HL-60 (cell line): ENCODE measurements around the gene CPB1.

Experiments used
- DNase-seq, 2 experiments: peaks; one replicate each; pipeline ENCODE4 v3.0.0-alpha.2; 2010 to 2020; ENCODE audit warnings: low read depth in 1 of 2, low spot score in 1 of 2
- H3K27ac ChIP-seq: fragments of 250-450 bp; sonication (Bioruptor Pico); replicated peaks from 2 replicates; pipeline ENCODE4 v1.5.1; 2020; ENCODE audit warnings: mild to moderate bottlenecking, moderate library complexity
- H3K27me3 ChIP-seq: fragments of 250-450 bp; sonication (Bioruptor Pico); 2 replicates; pipeline ENCODE4 v1.5.1; 2021; ENCODE audit warnings: mild to moderate bottlenecking, moderate library complexity; ENCODE audit not compliant: insufficient read depth, poor library complexity, severe bottlenecking
- H3K4me3 ChIP-seq: replicated peaks from 2 replicates; pipeline ENCODE4 v1.5.1; 2011; ENCODE audit warnings: mild to moderate bottlenecking, control low read depth, low read length; ENCODE audit not compliant: insufficient read depth
- GABPA ChIP-seq: IDR thresholded peaks from 2 replicates; pipeline ENCODE4 v1.6.1; 2012; ENCODE audit warnings: low read depth
- POLR2AphosphoS5 ChIP-seq: IDR thresholded peaks from 2 replicates; pipeline ENCODE4 v1.6.1; 2012; ENCODE audit warnings: low read depth
- SPI1 ChIP-seq: IDR thresholded peaks from 2 replicates; pipeline ENCODE4 v1.6.1; 2012; ENCODE audit warnings: low read depth, mild to moderate bottlenecking, borderline replicate concordance
- TF ChIP-seq, protein P1 (sequence below): IDR thresholded peaks from 2 replicates; pipeline ENCODE4 v1.6.1; 2012; ENCODE audit warnings: low read depth; ENCODE audit not compliant: insufficient replicate concordance
- TF ChIP-seq, protein P2 (sequence below): IDR thresholded peaks from one replicate; pipeline ENCODE4 v1.5.1; 2011; ENCODE audit warnings: low read length, control low read depth, inconsistent platforms; ENCODE audit not compliant: insufficient read depth

The CPB1 gene

DNA sequence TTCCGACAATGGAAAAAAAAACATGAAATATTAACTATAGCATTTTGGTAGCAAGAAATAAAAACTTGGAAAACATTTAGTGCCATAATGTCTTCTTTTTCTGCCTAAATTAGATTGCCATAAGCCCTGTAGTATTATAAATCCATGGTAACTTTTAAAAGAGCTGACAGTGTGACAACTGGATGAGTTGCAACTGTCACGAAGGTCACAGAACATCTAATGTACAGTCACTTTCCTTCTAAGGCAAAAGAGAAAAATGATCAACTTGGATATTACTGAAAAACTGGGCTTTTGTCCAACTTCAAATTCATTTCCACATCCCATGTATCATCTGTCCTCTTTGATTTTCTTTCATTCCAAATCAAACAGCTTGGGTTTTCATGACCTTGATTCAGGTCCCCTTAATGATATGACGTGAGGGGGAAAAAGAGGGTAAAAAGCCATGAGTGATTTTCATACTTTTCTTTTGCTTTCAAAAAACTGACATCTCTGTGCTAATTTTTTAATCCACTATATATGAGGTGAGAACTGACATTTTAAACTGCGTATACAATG lies 602 bp downstream of the CPB1 start:
- no peaks in the 10 kb centered on the region for H3K27me3 ChIP-seq
- TF ChIP-seq, protein P1, sequence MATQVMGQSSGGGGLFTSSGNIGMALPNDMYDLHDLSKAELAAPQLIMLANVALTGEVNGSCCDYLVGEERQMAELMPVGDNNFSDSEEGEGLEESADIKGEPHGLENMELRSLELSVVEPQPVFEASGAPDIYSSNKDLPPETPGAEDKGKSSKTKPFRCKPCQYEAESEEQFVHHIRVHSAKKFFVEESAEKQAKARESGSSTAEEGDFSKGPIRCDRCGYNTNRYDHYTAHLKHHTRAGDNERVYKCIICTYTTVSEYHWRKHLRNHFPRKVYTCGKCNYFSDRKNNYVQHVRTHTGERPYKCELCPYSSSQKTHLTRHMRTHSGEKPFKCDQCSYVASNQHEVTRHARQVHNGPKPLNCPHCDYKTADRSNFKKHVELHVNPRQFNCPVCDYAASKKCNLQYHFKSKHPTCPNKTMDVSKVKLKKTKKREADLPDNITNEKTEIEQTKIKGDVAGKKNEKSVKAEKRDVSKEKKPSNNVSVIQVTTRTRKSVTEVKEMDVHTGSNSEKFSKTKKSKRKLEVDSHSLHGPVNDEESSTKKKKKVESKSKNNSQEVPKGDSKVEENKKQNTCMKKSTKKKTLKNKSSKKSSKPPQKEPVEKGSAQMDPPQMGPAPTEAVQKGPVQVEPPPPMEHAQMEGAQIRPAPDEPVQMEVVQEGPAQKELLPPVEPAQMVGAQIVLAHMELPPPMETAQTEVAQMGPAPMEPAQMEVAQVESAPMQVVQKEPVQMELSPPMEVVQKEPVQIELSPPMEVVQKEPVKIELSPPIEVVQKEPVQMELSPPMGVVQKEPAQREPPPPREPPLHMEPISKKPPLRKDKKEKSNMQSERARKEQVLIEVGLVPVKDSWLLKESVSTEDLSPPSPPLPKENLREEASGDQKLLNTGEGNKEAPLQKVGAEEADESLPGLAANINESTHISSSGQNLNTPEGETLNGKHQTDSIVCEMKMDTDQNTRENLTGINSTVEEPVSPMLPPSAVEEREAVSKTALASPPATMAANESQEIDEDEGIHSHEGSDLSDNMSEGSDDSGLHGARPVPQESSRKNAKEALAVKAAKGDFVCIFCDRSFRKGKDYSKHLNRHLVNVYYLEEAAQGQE, result no peak
- no peak overlapping the region for H3K4me3 ChIP-seq
- H3K27ac ChIP-seq, result no peak overlapping the region
- DNase-seq, result no peak

DNA sequence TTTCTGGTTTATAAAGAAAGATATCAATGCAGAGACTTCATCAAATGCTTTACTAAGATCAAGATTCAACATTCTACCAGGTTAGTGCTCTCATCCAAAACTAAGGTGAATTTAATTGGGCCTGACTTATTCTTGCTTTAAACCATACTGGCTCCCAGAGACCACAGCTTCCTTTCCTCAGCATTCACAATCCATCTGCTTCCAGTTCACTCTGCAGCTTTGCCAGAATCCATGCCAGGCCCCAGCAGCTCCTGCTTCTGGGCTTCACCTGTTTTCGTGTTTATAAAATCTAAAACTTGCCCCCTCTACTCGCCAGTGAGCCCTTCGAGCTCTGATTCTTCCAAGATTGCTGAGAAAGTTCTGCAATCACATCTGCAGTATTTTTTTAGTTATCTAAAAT lies 2.3 kb downstream of the CPB1 start:
- Histone ChIP-seq H3K27me3 (no peaks in the 10 kb centered on the region), H3K27ac (no peak overlapping the region), H3K4me3 (no peak overlapping the region)
- TF ChIP-seq, protein P2, sequence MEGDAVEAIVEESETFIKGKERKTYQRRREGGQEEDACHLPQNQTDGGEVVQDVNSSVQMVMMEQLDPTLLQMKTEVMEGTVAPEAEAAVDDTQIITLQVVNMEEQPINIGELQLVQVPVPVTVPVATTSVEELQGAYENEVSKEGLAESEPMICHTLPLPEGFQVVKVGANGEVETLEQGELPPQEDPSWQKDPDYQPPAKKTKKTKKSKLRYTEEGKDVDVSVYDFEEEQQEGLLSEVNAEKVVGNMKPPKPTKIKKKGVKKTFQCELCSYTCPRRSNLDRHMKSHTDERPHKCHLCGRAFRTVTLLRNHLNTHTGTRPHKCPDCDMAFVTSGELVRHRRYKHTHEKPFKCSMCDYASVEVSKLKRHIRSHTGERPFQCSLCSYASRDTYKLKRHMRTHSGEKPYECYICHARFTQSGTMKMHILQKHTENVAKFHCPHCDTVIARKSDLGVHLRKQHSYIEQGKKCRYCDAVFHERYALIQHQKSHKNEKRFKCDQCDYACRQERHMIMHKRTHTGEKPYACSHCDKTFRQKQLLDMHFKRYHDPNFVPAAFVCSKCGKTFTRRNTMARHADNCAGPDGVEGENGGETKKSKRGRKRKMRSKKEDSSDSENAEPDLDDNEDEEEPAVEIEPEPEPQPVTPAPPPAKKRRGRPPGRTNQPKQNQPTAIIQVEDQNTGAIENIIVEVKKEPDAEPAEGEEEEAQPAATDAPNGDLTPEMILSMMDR, result no peak
- TF ChIP-seq GABPA (no peak), POLR2AphosphoS5 (no peak), SPI1 (no peak)
- TF ChIP-seq, protein P1, result no peak
- DNase-seq, result no peak

DNA sequence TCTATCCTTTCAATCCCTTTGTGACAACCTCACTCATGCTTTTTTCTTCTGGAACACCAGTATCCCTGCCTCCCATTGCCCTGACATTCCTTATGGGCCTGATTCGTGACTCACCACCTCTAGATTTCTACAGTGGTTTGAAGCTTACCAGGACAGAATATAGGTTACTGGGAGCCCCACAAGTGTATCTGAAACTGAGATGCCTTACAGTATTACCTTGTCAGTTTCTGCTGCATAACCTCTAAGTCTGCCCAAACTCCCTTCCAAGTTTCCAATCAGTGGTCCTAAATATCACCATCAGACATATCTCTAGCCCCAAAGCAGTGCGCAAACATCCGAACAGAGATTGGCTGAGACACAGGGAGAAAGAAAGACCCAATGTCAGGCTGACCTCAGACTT lies 5.6 kb downstream of the CPB1 start:
- no peak overlapping the region for H3K27ac ChIP-seq
- H3K27me3 ChIP-seq, result no peaks in the 10 kb centered on the region
- TF ChIP-seq GABPA (no peak), POLR2AphosphoS5 (no peak), SPI1 (no peak)
- TF ChIP-seq, protein P1, result no peak
- TF ChIP-seq, protein P2, result no peak
- no peak for DNase-seq
- no peak overlapping the region for H3K4me3 ChIP-seq

DNA sequence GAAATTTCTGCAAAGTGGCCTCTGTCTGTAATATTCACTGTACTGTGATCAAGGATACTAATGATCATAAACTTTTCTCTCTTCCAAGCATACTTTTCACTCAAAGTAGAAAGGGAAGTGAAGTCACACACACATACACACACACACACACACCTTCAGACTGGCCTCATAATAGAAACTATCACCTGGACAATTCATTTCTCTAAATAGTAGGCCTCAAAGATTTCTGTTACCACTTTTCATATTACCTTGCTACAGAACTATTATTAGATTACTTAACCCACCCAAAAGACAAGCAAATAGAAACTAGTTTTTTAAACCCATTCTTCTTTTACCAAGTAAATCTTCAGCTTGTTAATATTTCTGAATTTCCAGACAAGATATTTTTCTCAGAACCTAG lies 12.2 kb downstream of the CPB1 start:
- no peak for TF ChIP-seq SPI1
- no peak for TF ChIP-seq POLR2AphosphoS5
- no peak for TF ChIP-seq GABPA
- TF ChIP-seq, protein P1, result no peak
- TF ChIP-seq, protein P2, result no peak
- no peak overlapping the region for H3K27ac ChIP-seq
- DNase-seq, result no peak
- H3K4me3 ChIP-seq, result no peak overlapping the region
- H3K27me3 ChIP-seq, result no peaks in the 10 kb centered on the region
